GM10847 (cell line): ENCODE results near the gene ATP2A3.

Source experiments
- POLR2A ChIP-seq: IDR thresholded peaks from 2 replicates; pipeline ENCODE4 v1.6.1; 2011; ENCODE audit not compliant: insufficient read length; ENCODE audit errors: extremely low read depth

ATP2A3 gene

GRCh38 chr17:3892095-3892998 lies 71.9 kb downstream of the ATP2A3 start:
- TF ChIP-seq POLR2A, result no peak

GRCh38 chr17:3891626-3892094 lies 72.6 kb downstream of the ATP2A3 start:
- no peak for TF ChIP-seq POLR2A

GRCh38 chr17:3890878-3891219 lies 73.4 kb downstream of the ATP2A3 start:
- no peak for TF ChIP-seq POLR2A

- no peak for TF ChIP-seq POLR2A
These were observed 74.0 kb downstream of the ATP2A3 start for GRCh38 chr17:3890082-3890877.

GRCh38 chr17:3889325-3890012 lies 74.8 kb downstream of the ATP2A3 start:
- TF ChIP-seq POLR2A, result no peak

- no peak for TF ChIP-seq POLR2A
These were observed 75.7 kb downstream of the ATP2A3 start for GRCh38 chr17:3888343-3889171.

GRCh38 chr17:3887804-3888203 lies 76.4 kb downstream of the ATP2A3 start:
- TF ChIP-seq POLR2A, result no peak

- no peak for TF ChIP-seq POLR2A
These were observed 76.8 kb downstream of the ATP2A3 start for GRCh38 chr17:3887394-3887793.

- TF ChIP-seq POLR2A, result no peak
These were observed 77.5 kb downstream of the ATP2A3 start for GRCh38 chr17:3886776-3887175.

GRCh38 chr17:3885970-3886369 lies 78.3 kb downstream of the ATP2A3 start:
- no peak for TF ChIP-seq POLR2A

GRCh38 chr17:3885271-3885670 lies 79.0 kb downstream of the ATP2A3 start:
- no peak for TF ChIP-seq POLR2A

- no peak for TF ChIP-seq POLR2A
These were observed 80.0 kb downstream of the ATP2A3 start for GRCh38 chr17:3884188-3884587.

GRCh38 chr17:3882276-3882675 lies 82.0 kb downstream of the ATP2A3 start:
- no peak for TF ChIP-seq POLR2A

GRCh38 chr17:3880983-3881382 lies 83.3 kb downstream of the ATP2A3 start:
- TF ChIP-seq POLR2A, result no peak

- TF ChIP-seq POLR2A, result no peak
These were observed 84.4 kb downstream of the ATP2A3 start for GRCh38 chr17:3879591-3880417.
